Epithelial cell of alveolus of lung (primary cell): ENCODE measurements around the gene HTR5A. TPM values are rescaled to one million over a fixed set of nuclear protein-coding genes. Genes with fewer than 3 reads are reported as not detected.

Experiments
- total RNA-seq: library from RNA; depleted of rRNA; stranded (reverse); fragments of >200 nt; gene quantifications from 2 replicates; pipeline ENCODE4 v1.2.1, GENCODE V29; 2015

Gene HTR5A
- total RNA-seq = not detected in 2 replicates

GRCh38 chr7:155069992-155070751 lies at the start of gene HTR5A:
Gene HTR5A (plus strand): TSS chr7:155070324. CDS start chr7:155070900, 576 bp downstream.

Other genes with a start within 250 kb of the HTR5A start
- 5.9 and 10.5 TPM in 2 replicates for gene PAXIP1, start 67.2 kb upstream of the HTR5A start, total RNA-seq
- 32.4 and 265 TPM in 2 replicates for gene INSIG1, start 227.6 kb downstream of the HTR5A start, total RNA-seq